Psoas muscle (tissue), 8 donors: ENCODE data around the gene FANCI. TPM values are rescaled to one million over a fixed set of nuclear protein-coding genes. Genes with fewer than 3 reads are reported as not detected.
"Not testable (repeated sequence)": the region's sequence is repeated elsewhere in the genome, so short reads cannot be mapped to it uniquely, and the experiment has no call there.

Experiments
- ATAC-seq, 4 donors: fragments of 200-7000 bp; cut with Tn5 transposase; one replicate each; pipeline ENCODE4 v1.9.1; 2020; ENCODE audit warnings: moderate library complexity in 3 of 4, mild to moderate bottlenecking in 2 of 4
- DNase-seq, 2 donors: peaks; one replicate each; pipeline ENCODE4 v3.0.0-alpha.2; 2020
- H3K27ac ChIP-seq: fragments of 200-600 bp; one replicate; pipeline ENCODE4 v1.8.0; 2022
- H3K27me3 ChIP-seq, 3 donors: fragments of 200-600 bp in 1 of 3; one replicate each; pipeline versions ENCODE4 v1.6.1 to v1.8.0; 2013 to 2022; ENCODE audit warnings: low read length in 2 of 3, mild to moderate bottlenecking in 2 of 3, moderate library complexity in 1 of 3; ENCODE audit not compliant: insufficient read depth in 3 of 3
- H3K36me3 ChIP-seq, 2 donors: fragments of 200-600 bp in 1 of 2; one replicate each; pipeline versions ENCODE4 v1.6.1 to v1.8.0; 2013 to 2022; ENCODE audit warnings: low read depth in 1 of 2, mild to moderate bottlenecking in 1 of 2, moderate library complexity in 1 of 2; ENCODE audit not compliant: insufficient read depth in 1 of 2
- H3K4me1 ChIP-seq: fragments of 200-600 bp; one replicate; pipeline ENCODE4 v1.8.0; 2022
- H3K4me3 ChIP-seq: fragments of 200-600 bp; one replicate; pipeline ENCODE4 v1.8.0; 2022; ENCODE audit warnings: mild to moderate bottlenecking
- H3K9me3 ChIP-seq: fragments of 200-600 bp; one replicate; pipeline ENCODE4 v1.8.0; 2022
- WGBS, 3 donors: extraction: QIAGEN DNeasy Blood & Tissue Kit; methylation state at CpG; one replicate each; pipeline versions ENCODE4 v1.1.6 to v1.1.7; 2013; 5-methylcytosine and 5-hydroxymethylcytosine counted together
- intact Hi-C, 2 donors: fragments of 100-400 bp; cut with DNase I; formaldehyde crosslinking; loops; one replicate each; pipeline versions ENCODE4 v1.11.0 to v1.14.2; 2022
- polyA plus RNA-seq, 3 donors: library from polyadenylated mRNA; stranded (reverse); fragments of 200-250 nt; gene quantifications; one replicate each; pipeline ENCODE4 v1.2.3, GENCODE V29; 2013
- total RNA-seq, 4 donors: library from RNA; stranded (reverse); fragmentation: NEBNext Ultra II Directional in 2 of 4; extraction: Animal tissue kit (Norgen Biotek cat#: 25700) in 2 of 4; gene quantifications; one replicate each; pipeline versions ENCODE4 v1.2.1 to v1.2.4, GENCODE V29; 2021 to 2023
- TF ChIP-seq, protein P1 (sequence below): fragments of 200-600 bp; IDR thresholded peaks from one replicate; pipeline ENCODE4 v1.8.0; 2022; ENCODE audit warnings: antibody characterized with exemption
- donor health status: healthy with polysubstance abuse.
- donor health status: DM: no; HTN: no; CAD: no; lungs with moderate emphysema.
- donor health status: Bipolar disorder and iron deficiency.
- donor health status: healthy.
- donor health status: DM: yes; HTN: yes; CAD: no.
- donor health status: DM: no; HTN: no; CAD: no.
- donor health status: DM: no; HTN: no; CAD: no.
- donor health status: DM: yes; HTN: yes; CAD: no.

Gene FANCI
- total and polyA plus RNA-seq, 7 donors, result 0.48 to 2.3 (median 0.82) TPM

- WGBS, 3 donors, result 26 to 31% (median 29%) methylated on average over 20 of the region's 20 CpGs
- ATAC-seq (peak in 3 of 4 donors; percentile 9 to 62 (median 25)), DNase-seq (peak in 1 of 2 donors; percentile 57)
- TF ChIP-seq, protein P1, sequence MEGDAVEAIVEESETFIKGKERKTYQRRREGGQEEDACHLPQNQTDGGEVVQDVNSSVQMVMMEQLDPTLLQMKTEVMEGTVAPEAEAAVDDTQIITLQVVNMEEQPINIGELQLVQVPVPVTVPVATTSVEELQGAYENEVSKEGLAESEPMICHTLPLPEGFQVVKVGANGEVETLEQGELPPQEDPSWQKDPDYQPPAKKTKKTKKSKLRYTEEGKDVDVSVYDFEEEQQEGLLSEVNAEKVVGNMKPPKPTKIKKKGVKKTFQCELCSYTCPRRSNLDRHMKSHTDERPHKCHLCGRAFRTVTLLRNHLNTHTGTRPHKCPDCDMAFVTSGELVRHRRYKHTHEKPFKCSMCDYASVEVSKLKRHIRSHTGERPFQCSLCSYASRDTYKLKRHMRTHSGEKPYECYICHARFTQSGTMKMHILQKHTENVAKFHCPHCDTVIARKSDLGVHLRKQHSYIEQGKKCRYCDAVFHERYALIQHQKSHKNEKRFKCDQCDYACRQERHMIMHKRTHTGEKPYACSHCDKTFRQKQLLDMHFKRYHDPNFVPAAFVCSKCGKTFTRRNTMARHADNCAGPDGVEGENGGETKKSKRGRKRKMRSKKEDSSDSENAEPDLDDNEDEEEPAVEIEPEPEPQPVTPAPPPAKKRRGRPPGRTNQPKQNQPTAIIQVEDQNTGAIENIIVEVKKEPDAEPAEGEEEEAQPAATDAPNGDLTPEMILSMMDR, result no peak
- Histone ChIP-seq H3K9me3 (no peaks in the 10 kb centered on the region), H3K4me1 (peaks cover 8% of the 10 kb centered on the region), H3K36me3 (no peaks in the 10 kb centered on the region), H3K27ac (no peak overlapping the region), H3K4me3 (peak overlapping the region; percentile 79), H3K27me3 (no peaks in the 10 kb centered on the region)
- intact Hi-C loops, result no loop called here
Observed at GRCh38 chr15:89243046-89243690, 611 bp upstream of the FANCI start.

- peaks cover 8% of the 10 kb centered on the region for H3K4me1 ChIP-seq
- H3K36me3 ChIP-seq, result no peaks in the 10 kb centered on the region
- TF ChIP-seq, protein P1, result no peak
- no peak for ATAC-seq
- intact Hi-C loops, result no loop called here
- H3K27ac ChIP-seq, result no peak overlapping the region
- no peak for DNase-seq
- no peaks in the 10 kb centered on the region for H3K27me3 ChIP-seq
- H3K4me3 ChIP-seq, result peak overlapping the region; percentile 79
- H3K9me3 ChIP-seq, result no peaks in the 10 kb centered on the region
- WGBS, 3 donors, result 0 to 1% (median 0%) methylated on average over 6 of the region's 6 CpGs
Observed at GRCh38 chr15:89244574-89244903, 760 bp downstream of the FANCI start.

- intact Hi-C loops, result no loop called here
- Histone ChIP-seq H3K4me1 (peaks cover 8% of the 10 kb centered on the region), H3K4me3 (no peak overlapping the region), H3K27me3 (no peaks in the 10 kb centered on the region), H3K27ac (no peak overlapping the region), H3K36me3 (no peaks in the 10 kb centered on the region), H3K9me3 (no peaks in the 10 kb centered on the region)
- no peak for ATAC-seq
- TF ChIP-seq, protein P1, result no peak
- 81 to 87% (median 86%) methylated on average over 2 of the region's 2 CpGs for WGBS, 3 donors
- no peak for DNase-seq
Observed at GRCh38 chr15:89247446-89247845, 3.7 kb downstream of the FANCI start.

DNA sequence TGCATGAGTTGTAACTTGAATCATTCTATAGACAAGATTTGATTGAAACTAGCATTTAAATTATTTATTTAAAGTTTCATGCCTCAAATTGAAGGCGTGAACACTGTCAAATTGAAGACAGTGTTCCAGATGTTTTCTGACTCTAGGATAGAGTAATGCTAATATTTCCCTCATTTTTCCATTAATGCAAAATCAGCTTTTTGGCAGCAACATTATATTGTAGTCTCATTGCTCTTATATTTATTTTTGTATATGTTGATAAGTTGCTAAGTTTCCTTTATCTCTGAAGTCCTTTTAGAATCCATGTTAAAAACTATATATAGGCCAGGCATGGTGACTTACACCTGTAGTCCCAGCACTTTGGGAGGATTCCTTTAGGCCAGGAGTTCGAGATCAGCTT is 4.8 kb downstream of the FANCI start:
- Histone ChIP-seq H3K4me3 (no peak overlapping the region), H3K36me3 (no peaks in the 10 kb centered on the region), H3K9me3 (no peaks in the 10 kb centered on the region), H3K4me1 (peaks cover 8% of the 10 kb centered on the region), H3K27ac (no peak overlapping the region), H3K27me3 (no peaks in the 10 kb centered on the region)
- WGBS, 3 donors, result 95 to 99% (median 98%) methylated on average over 2 of the region's 2 CpGs
- TF ChIP-seq, protein P1, result no peak
- no peak for ATAC-seq
- intact Hi-C loops, result no loop called here
- no peak for DNase-seq

DNA sequence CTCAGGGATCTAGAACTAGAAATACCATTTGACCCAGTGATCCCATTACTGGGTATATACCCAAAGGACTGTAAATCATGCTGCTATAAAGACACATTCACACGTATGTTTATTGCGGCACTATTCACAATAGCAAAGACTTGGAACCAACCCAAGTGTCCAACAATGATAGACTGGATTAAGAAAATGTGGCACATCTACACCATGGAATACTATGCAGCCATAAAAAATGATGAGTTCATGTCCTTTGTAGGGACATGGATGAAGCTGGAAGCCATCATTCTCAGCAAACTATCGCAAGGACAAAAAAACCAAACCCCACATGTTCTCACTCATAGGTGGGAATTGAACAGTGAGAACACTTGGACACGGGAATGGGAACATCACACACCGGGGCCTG is 6.4 kb downstream of the FANCI start:
- ATAC-seq, H3K9me3 ChIP-seq, H3K27me3 ChIP-seq, H3K4me3 ChIP-seq, H3K4me1 ChIP-seq, H3K36me3 ChIP-seq, DNase-seq, H3K27ac ChIP-seq, intact Hi-C loops: not testable (repeated sequence)
- WGBS, 3 donors, result 87 to 95% (median 93%) methylated on average over 5 of the region's 5 CpGs

- H3K27ac ChIP-seq, intact Hi-C loops, H3K36me3 ChIP-seq, H3K4me3 ChIP-seq, DNase-seq, H3K27me3 ChIP-seq, H3K4me1 ChIP-seq, ATAC-seq, H3K9me3 ChIP-seq: not testable (repeated sequence)
- 96 to 100% (median 97%) methylated on average over 4 of the region's 4 CpGs for WGBS, 3 donors
Observed at GRCh38 chr15:89277281-89277680, 33.5 kb downstream of the FANCI start.
